Activated CD4-positive, alpha-beta T cell treated with anti-CD3 and anti-CD28 coated beads for 36 hours (primary cell): Measurements from ENCODE around the gene SSBP2. TPM values are rescaled to one million over a fixed set of nuclear protein-coding genes. Genes with fewer than 3 reads are reported as not detected.

Experiments used
- ATAC-seq: fragments of 200-7000 bp; cut with Tn5 transposase; one replicate; pipeline ENCODE4 v1.10.0; 2021; ENCODE audit warnings: mild to moderate bottlenecking, moderate library complexity
- CTCF ChIA-PET: fragments of 350-600 bp; sonication (Branson Sonifier 250); formaldehyde crosslinking; loops from one replicate; lab custom pipeline; 2021; ENCODE audit warnings: antibody characterized with exemption; lab: Charles Lee
- POLR2A ChIA-PET: fragments of 350-600 bp; sonication (Branson Sonifier 250); formaldehyde crosslinking; loops from one replicate; lab custom pipeline; 2021; ENCODE audit warnings: antibody characterized with exemption, inconsistent platforms; lab: Charles Lee
- DNase-seq: peaks from one replicate; pipeline ENCODE4 v3.0.0-alpha.2; 2020
- H3K27ac Mint-ChIP-seq: one replicate; pipeline ENCODE4 v1.8.0; 2021; ENCODE audit warnings: mixed read lengths
- H3K27me3 Mint-ChIP-seq: one replicate; pipeline ENCODE4 v1.8.0; 2021; ENCODE audit warnings: mixed read lengths
- H3K36me3 Mint-ChIP-seq: one replicate; pipeline ENCODE4 v1.8.0; 2021; ENCODE audit warnings: low read depth, mixed read lengths
- H3K4me1 Mint-ChIP-seq: one replicate; pipeline ENCODE4 v1.8.0; 2021; ENCODE audit warnings: mixed read lengths
- H3K4me3 Mint-ChIP-seq: one replicate; pipeline ENCODE4 v1.8.0; 2021; ENCODE audit warnings: mild to moderate bottlenecking, moderate library complexity, mixed read lengths
- H3K9me3 Mint-ChIP-seq: one replicate; pipeline ENCODE4 v1.8.0; 2021; ENCODE audit warnings: low read depth, mixed read lengths
- intact Hi-C, 2 experiments: fragments of 100-400 bp; cut with DNase I in 1 of 2; cut with micrococcal nuclease in 1 of 2; formaldehyde crosslinking; loops; one replicate each; pipeline versions ENCODE4 v1.14.2 to v1.15.1; 2022 to 2024; cut with DNase I, micrococcal nuclease
- total RNA-seq, 2 experiments: library from RNA; stranded (reverse); gene quantifications; one replicate each; pipeline ENCODE4 v1.2.3, GENCODE V29; 2021

Gene SSBP2
- total RNA-seq, 2 experiments from 2014 or later, result 16.9 to 21.4 TPM

DNA sequence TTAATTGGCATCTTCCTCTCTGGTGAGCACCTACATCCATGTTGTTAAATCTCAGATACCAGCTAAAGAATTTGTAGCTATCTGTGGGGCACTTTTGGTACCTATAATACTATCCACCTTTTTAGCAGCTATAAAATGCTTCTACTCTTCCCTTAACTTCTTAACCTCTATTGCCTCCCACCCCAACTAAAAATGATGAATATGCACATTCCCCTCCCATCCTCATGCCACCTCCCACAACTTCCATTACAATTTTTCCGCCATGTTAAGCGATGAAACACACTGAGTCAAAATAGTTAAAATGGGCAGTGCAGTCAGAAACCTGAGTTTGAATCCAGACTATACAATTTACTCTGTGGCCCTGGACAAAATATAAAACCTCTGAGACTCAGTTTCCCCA is 10.1 kb downstream of the SSBP2 start:
- Mint-ChIP-seq H3K36me3 (no peaks in the 10 kb centered on the region), H3K9me3 (peaks cover 2% of the 10 kb centered on the region), H3K27me3 (no peaks in the 10 kb centered on the region), H3K27ac (no peak overlapping the region), H3K4me3 (no peak overlapping the region), H3K4me1 (peaks cover 27% of the 10 kb centered on the region)
- ATAC-seq (no peak), DNase-seq (no peak)
- intact Hi-C loops, result loop anchor here in 1 of 2 experiments (10.0 kb wide), 1 partner anchor 316 kb away; no protein-coding TSS in a partner anchor
- CTCF ChIA-PET, result interaction anchor here (0.8 to 1.6 kb wide), 4 partner anchors 10 to 110 kb away, joined by 3 to 4 read pairs (median 3); partner anchors contain the start of gene SSBP2
- POLR2A ChIA-PET, result no interaction called here

GRCh38 chr5:81739291-81739690 is 11.6 kb downstream of the SSBP2 start:
- H3K9me3 Mint-ChIP-seq, result peaks cover 2% of the 10 kb centered on the region
- peaks cover 26% of the 10 kb centered on the region for H3K4me1 Mint-ChIP-seq
- ChIA-PET CTCF (interaction anchor here (0.9 kb wide), 1 partner anchor 56 kb away, joined by 4 read pairs; no protein-coding TSS in a partner anchor), POLR2A (no interaction called here)
- DNase-seq (no peak), ATAC-seq (no peak)
- H3K4me3 Mint-ChIP-seq, result no peak overlapping the region
- no peaks in the 10 kb centered on the region for H3K27me3 Mint-ChIP-seq
- H3K27ac Mint-ChIP-seq, result no peak overlapping the region
- no peaks in the 10 kb centered on the region for H3K36me3 Mint-ChIP-seq
- intact Hi-C loops, result no loop called here

DNA sequence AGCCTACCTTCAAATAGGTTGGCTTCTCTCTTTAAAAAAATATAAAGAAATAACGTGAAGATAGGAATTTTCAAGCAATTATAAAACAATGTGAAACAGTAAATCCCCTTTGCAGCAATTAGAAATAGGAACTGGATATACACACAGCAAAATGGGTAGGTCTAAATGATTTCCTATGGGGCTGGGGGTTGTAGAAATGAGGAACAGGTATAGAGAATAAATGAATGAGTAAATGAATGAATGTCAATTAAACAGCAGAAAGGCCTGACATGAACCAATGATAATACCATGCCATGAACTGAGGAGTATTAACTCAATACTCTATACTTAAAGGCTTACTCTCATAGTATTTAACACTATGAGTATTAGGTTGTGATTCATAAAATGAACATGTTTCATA is 21.6 kb downstream of the SSBP2 start:
- H3K4me3 Mint-ChIP-seq, result no peak overlapping the region
- CTCF ChIA-PET, result interaction anchor here (1.6 kb wide), 1 partner anchor 9 kb away, joined by 4 read pairs; no protein-coding TSS in a partner anchor
- H3K9me3 Mint-ChIP-seq, result no peaks in the 10 kb centered on the region
- H3K27me3 Mint-ChIP-seq, result no peaks in the 10 kb centered on the region
- H3K36me3 Mint-ChIP-seq, result no peaks in the 10 kb centered on the region
- POLR2A ChIA-PET, result no interaction called here
- no peak for DNase-seq
- intact Hi-C loops, result no loop called here
- H3K27ac Mint-ChIP-seq, result no peak overlapping the region
- ATAC-seq, result no peak
- peaks cover 48% of the 10 kb centered on the region for H3K4me1 Mint-ChIP-seq

DNA sequence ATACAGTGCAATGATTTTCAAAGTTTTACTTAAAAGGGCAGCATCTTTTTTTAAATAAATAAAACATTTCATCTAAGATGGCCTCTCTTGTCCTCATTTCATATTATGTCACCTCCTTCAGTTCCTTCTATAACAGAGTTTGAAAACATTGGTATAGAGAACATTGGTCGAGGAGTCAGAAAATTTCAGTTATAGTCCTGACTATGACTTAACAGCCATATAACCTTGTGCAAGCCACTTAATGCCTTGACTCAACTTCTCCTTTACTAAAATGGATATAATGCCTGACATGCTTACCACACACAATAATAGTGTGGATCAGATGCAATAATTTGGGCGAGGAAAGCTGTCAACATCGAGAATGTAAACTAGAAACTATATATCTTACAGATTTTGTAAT is 22.6 kb downstream of the SSBP2 start:
- POLR2A ChIA-PET, result no interaction called here
- Mint-ChIP-seq H3K4me1 (peaks cover 48% of the 10 kb centered on the region), H3K36me3 (no peaks in the 10 kb centered on the region), H3K27me3 (no peaks in the 10 kb centered on the region), H3K27ac (no peak overlapping the region), H3K9me3 (no peaks in the 10 kb centered on the region), H3K4me3 (no peak overlapping the region)
- DNase-seq (no peak), ATAC-seq (no peak)
- CTCF ChIA-PET, result no interaction called here
- intact Hi-C loops, result no loop called here

DNA sequence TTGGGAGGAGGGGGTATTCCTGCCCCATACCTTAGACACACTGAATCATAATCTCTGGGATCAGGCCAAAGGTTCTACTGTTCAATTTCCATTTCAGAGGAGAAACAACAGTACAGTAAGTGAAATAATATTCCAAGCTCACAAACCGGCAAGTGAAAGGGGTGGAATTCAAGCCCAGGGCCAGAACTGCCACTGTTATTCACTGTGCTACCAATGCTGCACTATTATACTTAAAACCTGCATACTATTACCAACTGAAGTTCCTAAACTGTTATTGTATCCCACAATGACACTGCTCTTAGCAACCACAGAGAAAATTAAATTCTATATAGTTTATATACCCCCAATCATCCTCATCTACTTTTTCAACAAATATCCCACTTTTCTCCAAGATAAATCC is 24.6 kb downstream of the SSBP2 start:
- intact Hi-C loops, result no loop called here

GRCh38 chr5:81724571-81724970 is 26.3 kb downstream of the SSBP2 start:
- POLR2A ChIA-PET, result no interaction called here
- Mint-ChIP-seq H3K9me3 (no peaks in the 10 kb centered on the region), H3K4me1 (peaks cover 69% of the 10 kb centered on the region), H3K4me3 (no peak overlapping the region), H3K36me3 (no peaks in the 10 kb centered on the region), H3K27ac (no peak overlapping the region), H3K27me3 (no peaks in the 10 kb centered on the region)
- intact Hi-C loops, result no loop called here
- CTCF ChIA-PET, result interaction anchor here (0.6 kb wide), 1 partner anchor 184 kb away, joined by 6 read pairs; no protein-coding TSS in a partner anchor
- DNase-seq (no peak), ATAC-seq (no peak)

More for the DNA sequence above, 24.6 kb downstream of the SSBP2 start:
- Mint-ChIP-seq H3K27ac (no peak overlapping the region), H3K9me3 (no peaks in the 10 kb centered on the region), H3K27me3 (no peaks in the 10 kb centered on the region), H3K36me3 (no peaks in the 10 kb centered on the region), H3K4me3 (no peak overlapping the region), H3K4me1 (peaks cover 59% of the 10 kb centered on the region)
- CTCF ChIA-PET, result interaction anchor here (0.7 kb wide), 1 partner anchor 33 kb away, joined by 3 read pairs; no protein-coding TSS in a partner anchor
- ATAC-seq (no peak), DNase-seq (no peak)
- POLR2A ChIA-PET, result no interaction called here

DNA sequence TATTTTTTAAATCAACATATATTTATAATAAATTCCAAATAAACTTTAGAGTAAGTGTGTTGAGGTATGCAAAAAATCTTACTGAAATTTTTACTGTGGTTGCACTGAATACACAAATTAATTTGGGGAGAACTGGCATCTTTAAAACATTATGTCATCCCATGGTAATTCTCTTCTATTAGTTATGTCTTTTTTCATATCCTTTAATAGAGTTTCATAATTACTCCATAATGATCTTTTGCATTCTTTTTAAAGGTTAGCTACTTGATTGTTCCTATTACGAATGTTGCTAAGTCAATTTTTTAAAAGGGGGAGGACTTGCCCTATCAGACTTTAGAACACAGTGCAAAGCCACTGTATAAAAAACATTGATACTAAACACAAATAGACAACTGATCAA is 26.8 kb downstream of the SSBP2 start:
- no peak for DNase-seq
- Mint-ChIP-seq H3K4me1 (peaks cover 70% of the 10 kb centered on the region), H3K27me3 (no peaks in the 10 kb centered on the region), H3K9me3 (no peaks in the 10 kb centered on the region), H3K36me3 (no peaks in the 10 kb centered on the region), H3K27ac (no peak overlapping the region), H3K4me3 (no peak overlapping the region)
- no peak for ATAC-seq
- ChIA-PET CTCF (interaction anchor here (0.6 to 0.7 kb wide), 2 partner anchors 12 to 233 kb away, joined by 3 read pairs; no protein-coding TSS in a partner anchor), POLR2A (no interaction called here)
- intact Hi-C loops, result no loop called here

GRCh38 chr5:81721049-81721448 is 29.8 kb downstream of the SSBP2 start:
- ChIA-PET POLR2A (no interaction called here), CTCF (interaction anchor here (0.8 to 1.1 kb wide), 2 partner anchors 23 to 67 kb away, joined by 3 read pairs; no protein-coding TSS in a partner anchor)
- Mint-ChIP-seq H3K4me1 (peaks cover 73% of the 10 kb centered on the region), H3K27ac (peak overlapping the region; percentile 72), H3K27me3 (no peaks in the 10 kb centered on the region), H3K36me3 (no peaks in the 10 kb centered on the region), H3K9me3 (no peaks in the 10 kb centered on the region), H3K4me3 (peak overlapping the region; percentile 28)
- ATAC-seq, result no peak
- intact Hi-C loops, result no loop called here
- DNase-seq, result no peak

DNA sequence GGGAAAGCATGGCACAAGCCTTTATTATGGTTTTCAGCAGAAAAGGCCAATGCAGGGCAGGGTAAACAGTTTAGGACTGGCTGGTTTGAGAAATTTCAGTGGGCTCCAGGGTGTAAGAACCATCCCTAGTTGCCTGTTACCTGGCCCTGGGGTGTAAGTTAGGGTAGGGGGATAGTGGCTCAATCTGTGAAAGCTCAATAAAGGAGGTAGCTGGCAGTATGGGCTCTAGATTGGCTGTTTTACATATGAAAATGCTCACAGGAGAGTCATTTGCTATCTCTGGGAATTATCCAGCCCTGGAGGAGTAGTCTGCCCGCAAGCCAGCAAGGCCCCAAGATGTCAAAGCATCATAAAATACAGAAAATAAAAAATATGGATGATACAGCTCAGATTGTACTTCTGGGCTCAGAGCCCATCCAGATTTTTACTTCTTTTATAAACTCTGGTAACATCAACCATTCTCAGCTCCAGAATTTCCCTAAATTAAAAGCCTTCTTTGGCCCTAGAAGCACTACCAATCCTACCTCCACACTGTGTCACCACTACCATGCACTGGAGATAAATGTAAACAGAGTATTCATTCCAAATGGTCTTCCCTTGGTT is 31.1 kb downstream of the SSBP2 start:
- Mint-ChIP-seq H3K27ac (no peak overlapping the region), H3K4me1 (peaks cover 68% of the 10 kb centered on the region), H3K4me3 (no peak overlapping the region), H3K9me3 (no peaks in the 10 kb centered on the region), H3K36me3 (no peaks in the 10 kb centered on the region), H3K27me3 (no peaks in the 10 kb centered on the region)
- ATAC-seq (peak; percentile 28), DNase-seq (no peak)
- ChIA-PET POLR2A (interaction anchor here (1.0 kb wide), 1 partner anchor 31 kb away, joined by 3 read pairs; the partner anchor contains the start of gene SSBP2), CTCF (interaction anchor here (0.7 to 1.9 kb wide), 5 partner anchors 10 to 249 kb away, joined by 3 to 4 read pairs (median 3); no protein-coding TSS in a partner anchor)
- intact Hi-C loops, result no loop called here

DNA sequence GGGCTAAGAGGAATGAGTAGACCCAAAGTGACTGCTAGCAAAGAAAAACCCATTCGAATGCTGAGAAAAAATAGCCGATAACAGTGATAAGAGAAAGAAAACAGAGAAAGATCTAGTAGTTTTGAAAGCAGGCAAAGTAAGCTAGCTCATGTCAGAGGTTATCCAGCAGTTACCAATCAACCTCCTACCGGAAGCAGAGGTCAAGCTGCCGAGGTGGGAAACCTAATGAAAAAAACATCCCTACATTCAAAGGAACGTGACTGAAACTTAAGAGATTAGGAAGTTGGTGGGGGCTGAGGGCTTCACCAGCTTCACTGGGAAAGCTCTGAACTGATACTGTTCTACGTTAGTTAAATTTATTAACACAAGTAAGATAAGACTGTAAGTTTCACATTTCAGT is 32.6 kb downstream of the SSBP2 start:
- DNase-seq (no peak), ATAC-seq (no peak)
- Mint-ChIP-seq H3K36me3 (peaks cover 4% of the 10 kb centered on the region), H3K4me3 (peak overlapping the region; percentile 22), H3K27me3 (no peaks in the 10 kb centered on the region), H3K4me1 (peaks cover 61% of the 10 kb centered on the region), H3K9me3 (no peaks in the 10 kb centered on the region), H3K27ac (peak overlapping the region; percentile 58)
- intact Hi-C loops, result no loop called here
- ChIA-PET CTCF (interaction anchor here (0.8 to 1.9 kb wide), 6 partner anchors 10 to 28 kb away, joined by 3 to 10 read pairs (median 4); no protein-coding TSS in a partner anchor), POLR2A (interaction anchor here (1.3 kb wide), 1 partner anchor 33 kb away, joined by 3 read pairs; the partner anchor contains the start of gene SSBP2)

DNA sequence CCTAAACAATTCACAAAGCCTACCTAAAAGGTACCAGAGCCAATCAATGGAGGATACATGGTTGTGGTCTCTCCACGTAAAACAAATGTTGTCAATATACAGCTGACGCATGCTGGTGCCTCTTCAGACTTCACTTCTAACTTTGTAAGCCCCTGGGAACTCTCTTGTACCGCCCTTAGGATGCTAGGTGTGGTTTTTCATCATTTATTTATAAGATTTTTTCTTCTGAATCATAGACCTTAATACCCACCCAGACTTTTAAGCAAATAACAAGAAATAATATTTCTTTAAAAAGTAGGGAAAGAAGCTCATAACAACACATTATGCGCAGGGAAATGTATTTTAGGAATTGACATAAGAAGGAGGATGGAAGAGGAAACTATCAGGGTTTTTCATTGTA is 33.0 kb downstream of the SSBP2 start:
- peak overlapping the region; percentile 58 for H3K27ac Mint-ChIP-seq
- ChIA-PET POLR2A (interaction anchor here (1.3 kb wide), 1 partner anchor 33 kb away, joined by 3 read pairs; the partner anchor contains the start of gene SSBP2), CTCF (interaction anchor here (0.8 to 1.4 kb wide), 5 partner anchors 9 to 29 kb away, joined by 3 to 10 read pairs (median 4); no protein-coding TSS in a partner anchor)
- intact Hi-C loops, result no loop called here
- no peaks in the 10 kb centered on the region for H3K27me3 Mint-ChIP-seq
- DNase-seq, result no peak
- H3K9me3 Mint-ChIP-seq, result no peaks in the 10 kb centered on the region
- H3K4me3 Mint-ChIP-seq, result peak overlapping the region; percentile 22
- ATAC-seq, result no peak
- peaks cover 60% of the 10 kb centered on the region for H3K4me1 Mint-ChIP-seq
- H3K36me3 Mint-ChIP-seq, result peaks cover 4% of the 10 kb centered on the region
